Measurements from ENCODE around the gene IRS2.

IRS2 gene

GRCh38 chr13:109767023-109767422, 19.4 kb downstream of the IRS2 start:
- H3K9me3 ChIP-seq (ENCODE audit: control insufficient read depth in 2 of 2, low read length in 2 of 2): no peaks in the 10 kb centered on the region
- peaks cover under 1 to 8% of the 10 kb centered on the region in 2 donors for H3K36me3 ChIP-seq (ENCODE audit: control insufficient read depth in 2 of 2, insufficient read depth in 2 of 2, low read length in 2 of 2)
- H3K9ac ChIP-seq (ENCODE audit: low read length in 2 of 2): no peak overlapping the region
- peaks cover 29% of the 10 kb centered on the region for H3K4me1 ChIP-seq (ENCODE audit: control insufficient read depth, insufficient read depth, low read length)
- H3K27me3 ChIP-seq (ENCODE audit: control insufficient read depth in 1 of 2, insufficient read depth in 2 of 2, low read length in 2 of 2): no peaks in the 10 kb centered on the region
- H3K4me3 ChIP-seq (ENCODE audit: low read length in 2 of 2): no peak overlapping the region
- H3K27ac ChIP-seq (ENCODE audit: low read length): no peak overlapping the region

- H3K4me3 ChIP-seq (ENCODE audit: low read length in 2 of 2): peak overlapping the region in 1 of 2 donors; percentile 49
Measured at GRCh38 chr13:109764470-109765291, 21.7 kb downstream of the IRS2 start.

GRCh38 chr13:109764045-109764444, 22.3 kb downstream of the IRS2 start:
- Histone ChIP-seq H3K9me3 (ENCODE audit: control insufficient read depth in 2 of 2, low read length in 2 of 2) (no peaks in the 10 kb centered on the region), H3K27ac (ENCODE audit: low read length) (no peak overlapping the region), H3K4me1 (ENCODE audit: control insufficient read depth, insufficient read depth, low read length) (peaks cover 27% of the 10 kb centered on the region), H3K4me3 (ENCODE audit: low read length in 2 of 2) (no peak overlapping the region), H3K27me3 (ENCODE audit: control insufficient read depth in 1 of 2, insufficient read depth in 2 of 2, low read length in 2 of 2) (no peaks in the 10 kb centered on the region), H3K9ac (ENCODE audit: low read length in 2 of 2) (no peak overlapping the region), H3K36me3 (ENCODE audit: control insufficient read depth in 2 of 2, insufficient read depth in 2 of 2, low read length in 2 of 2) (peaks cover 0 to 3% of the 10 kb centered on the region in 2 donors)

More at GRCh38 chr13:109764470-109765291, 21.7 kb downstream of the IRS2 start:
- H3K27ac ChIP-seq (ENCODE audit: low read length): no peak overlapping the region
- H3K4me1 ChIP-seq (ENCODE audit: control insufficient read depth, insufficient read depth, low read length): peaks cover 27% of the 10 kb centered on the region
- H3K9ac ChIP-seq (ENCODE audit: low read length in 2 of 2): no peak overlapping the region
- H3K27me3 ChIP-seq (ENCODE audit: control insufficient read depth in 1 of 2, insufficient read depth in 2 of 2, low read length in 2 of 2): no peaks in the 10 kb centered on the region
- H3K9me3 ChIP-seq (ENCODE audit: control insufficient read depth in 2 of 2, low read length in 2 of 2): no peaks in the 10 kb centered on the region
- H3K36me3 ChIP-seq (ENCODE audit: control insufficient read depth in 2 of 2, insufficient read depth in 2 of 2, low read length in 2 of 2): peaks cover 0 to 3% of the 10 kb centered on the region in 2 donors

GRCh38 chr13:109762791-109763190, 23.6 kb downstream of the IRS2 start:
- Histone ChIP-seq H3K9me3 (ENCODE audit: control insufficient read depth in 2 of 2, low read length in 2 of 2) (no peaks in the 10 kb centered on the region), H3K27me3 (ENCODE audit: control insufficient read depth in 1 of 2, insufficient read depth in 2 of 2, low read length in 2 of 2) (no peaks in the 10 kb centered on the region), H3K36me3 (ENCODE audit: control insufficient read depth in 2 of 2, insufficient read depth in 2 of 2, low read length in 2 of 2) (peaks cover 0 to 3% of the 10 kb centered on the region in 2 donors), H3K4me1 (ENCODE audit: control insufficient read depth, insufficient read depth, low read length) (peaks cover 27% of the 10 kb centered on the region), H3K4me3 (ENCODE audit: low read length in 2 of 2) (no peak overlapping the region), H3K9ac (ENCODE audit: low read length in 2 of 2) (no peak overlapping the region), H3K27ac (ENCODE audit: low read length) (no peak overlapping the region)

GRCh38 chr13:109761695-109762094, 24.7 kb downstream of the IRS2 start:
- no peaks in the 10 kb centered on the region for H3K27me3 ChIP-seq (ENCODE audit: control insufficient read depth in 1 of 2, insufficient read depth in 2 of 2, low read length in 2 of 2)
- peaks cover 0 to 3% of the 10 kb centered on the region in 2 donors for H3K36me3 ChIP-seq (ENCODE audit: control insufficient read depth in 2 of 2, insufficient read depth in 2 of 2, low read length in 2 of 2)
- no peaks in the 10 kb centered on the region for H3K9me3 ChIP-seq (ENCODE audit: control insufficient read depth in 2 of 2, low read length in 2 of 2)
- H3K9ac ChIP-seq (ENCODE audit: low read length in 2 of 2): no peak overlapping the region
- H3K4me3 ChIP-seq (ENCODE audit: low read length in 2 of 2): no peak overlapping the region
- peaks cover 19% of the 10 kb centered on the region for H3K4me1 ChIP-seq (ENCODE audit: control insufficient read depth, insufficient read depth, low read length)
- H3K27ac ChIP-seq (ENCODE audit: low read length): no peak overlapping the region

GRCh38 chr13:109760951-109761350, 25.4 kb downstream of the IRS2 start:
- no peak overlapping the region for H3K9ac ChIP-seq (ENCODE audit: low read length in 2 of 2)
- peaks cover 18% of the 10 kb centered on the region for H3K4me1 ChIP-seq (ENCODE audit: control insufficient read depth, insufficient read depth, low read length)
- no peak overlapping the region for H3K4me3 ChIP-seq (ENCODE audit: low read length in 2 of 2)
- H3K27ac ChIP-seq (ENCODE audit: low read length): no peak overlapping the region
- peaks cover 3% of the 10 kb centered on the region in 2 donors for H3K36me3 ChIP-seq (ENCODE audit: control insufficient read depth in 2 of 2, insufficient read depth in 2 of 2, low read length in 2 of 2)
- H3K9me3 ChIP-seq (ENCODE audit: control insufficient read depth in 2 of 2, low read length in 2 of 2): no peaks in the 10 kb centered on the region
- H3K27me3 ChIP-seq (ENCODE audit: control insufficient read depth in 1 of 2, insufficient read depth in 2 of 2, low read length in 2 of 2): no peaks in the 10 kb centered on the region

- H3K9me3 ChIP-seq (ENCODE audit: control insufficient read depth in 2 of 2, low read length in 2 of 2): no peaks in the 10 kb centered on the region
- no peak overlapping the region for H3K27ac ChIP-seq (ENCODE audit: low read length)
- H3K4me1 ChIP-seq (ENCODE audit: control insufficient read depth, insufficient read depth, low read length): peaks cover 17% of the 10 kb centered on the region
- no peak overlapping the region for H3K4me3 ChIP-seq (ENCODE audit: low read length in 2 of 2)
- H3K27me3 ChIP-seq (ENCODE audit: control insufficient read depth in 1 of 2, insufficient read depth in 2 of 2, low read length in 2 of 2): no peaks in the 10 kb centered on the region
- no peak overlapping the region for H3K9ac ChIP-seq (ENCODE audit: low read length in 2 of 2)
- peaks cover 8 to 9% of the 10 kb centered on the region in 2 donors for H3K36me3 ChIP-seq (ENCODE audit: control insufficient read depth in 2 of 2, insufficient read depth in 2 of 2, low read length in 2 of 2)
Measured at GRCh38 chr13:109760402-109760801, 26.0 kb downstream of the IRS2 start.

- Histone ChIP-seq H3K4me3 (ENCODE audit: low read length in 2 of 2) (no peak overlapping the region), H3K4me1 (ENCODE audit: control insufficient read depth, insufficient read depth, low read length) (peaks cover 10% of the 10 kb centered on the region), H3K27me3 (ENCODE audit: control insufficient read depth in 1 of 2, insufficient read depth in 2 of 2, low read length in 2 of 2) (no peaks in the 10 kb centered on the region), H3K9ac (ENCODE audit: low read length in 2 of 2) (no peak overlapping the region), H3K27ac (ENCODE audit: low read length) (no peak overlapping the region), H3K36me3 (ENCODE audit: control insufficient read depth in 2 of 2, insufficient read depth in 2 of 2, low read length in 2 of 2) (peaks cover 8 to 12% of the 10 kb centered on the region in 2 donors), H3K9me3 (ENCODE audit: control insufficient read depth in 2 of 2, low read length in 2 of 2) (no peaks in the 10 kb centered on the region)
Measured at GRCh38 chr13:109759609-109760008, 26.8 kb downstream of the IRS2 start.

- H3K27ac ChIP-seq (ENCODE audit: low read length): no peak overlapping the region
- H3K9me3 ChIP-seq (ENCODE audit: control insufficient read depth in 2 of 2, low read length in 2 of 2): no peaks in the 10 kb centered on the region
- H3K4me1 ChIP-seq (ENCODE audit: control insufficient read depth, insufficient read depth, low read length): peaks cover 5% of the 10 kb centered on the region
- no peak overlapping the region for H3K9ac ChIP-seq (ENCODE audit: low read length in 2 of 2)
- no peak overlapping the region for H3K4me3 ChIP-seq (ENCODE audit: low read length in 2 of 2)
- H3K36me3 ChIP-seq (ENCODE audit: control insufficient read depth in 2 of 2, insufficient read depth in 2 of 2, low read length in 2 of 2): peaks cover 11 to 12% of the 10 kb centered on the region in 2 donors
- no peaks in the 10 kb centered on the region for H3K27me3 ChIP-seq (ENCODE audit: control insufficient read depth in 1 of 2, insufficient read depth in 2 of 2, low read length in 2 of 2)
Measured at GRCh38 chr13:109758937-109759480, 27.4 kb downstream of the IRS2 start.

- Histone ChIP-seq H3K27ac (ENCODE audit: low read length) (no peak overlapping the region), H3K4me1 (ENCODE audit: control insufficient read depth, insufficient read depth, low read length) (no peaks in the 10 kb centered on the region)
Measured at GRCh38 chr13:109756778-109757177, 29.6 kb downstream of the IRS2 start.

GRCh38 chr13:109755997-109756396, 30.4 kb downstream of the IRS2 start:
- Histone ChIP-seq H3K4me1 (ENCODE audit: control insufficient read depth, insufficient read depth, low read length) (no peaks in the 10 kb centered on the region), H3K36me3 (ENCODE audit: control insufficient read depth in 2 of 2, insufficient read depth in 2 of 2, low read length in 2 of 2) (peaks cover 16 to 17% of the 10 kb centered on the region in 2 donors), H3K9ac (ENCODE audit: low read length in 2 of 2) (no peak overlapping the region), H3K27me3 (ENCODE audit: control insufficient read depth in 1 of 2, insufficient read depth in 2 of 2, low read length in 2 of 2) (no peaks in the 10 kb centered on the region), H3K9me3 (ENCODE audit: control insufficient read depth in 2 of 2, low read length in 2 of 2) (no peaks in the 10 kb centered on the region), H3K27ac (ENCODE audit: low read length) (no peak overlapping the region), H3K4me3 (ENCODE audit: low read length in 2 of 2) (no peak overlapping the region)

More at GRCh38 chr13:109756778-109757177, 29.6 kb downstream of the IRS2 start:
- Histone ChIP-seq H3K36me3 (ENCODE audit: control insufficient read depth in 2 of 2, insufficient read depth in 2 of 2, low read length in 2 of 2) (peaks cover 16 to 17% of the 10 kb centered on the region in 2 donors), H3K27me3 (ENCODE audit: control insufficient read depth in 1 of 2, insufficient read depth in 2 of 2, low read length in 2 of 2) (no peaks in the 10 kb centered on the region), H3K4me3 (ENCODE audit: low read length in 2 of 2) (no peak overlapping the region), H3K9ac (ENCODE audit: low read length in 2 of 2) (no peak overlapping the region), H3K9me3 (ENCODE audit: control insufficient read depth in 2 of 2, low read length in 2 of 2) (no peaks in the 10 kb centered on the region)

Measured in stomach smooth muscle (tissue), 2 donors.